Measurements from ENCODE around the gene TBC1D5. TPM values are rescaled to one million over a fixed set of nuclear protein-coding genes. Genes with fewer than 3 reads are reported as not detected.

The TBC1D5 gene
- total RNA-seq, 3 donors from 2014 or later = 70.1 to 109 (median 90.1) TPM

DNA sequence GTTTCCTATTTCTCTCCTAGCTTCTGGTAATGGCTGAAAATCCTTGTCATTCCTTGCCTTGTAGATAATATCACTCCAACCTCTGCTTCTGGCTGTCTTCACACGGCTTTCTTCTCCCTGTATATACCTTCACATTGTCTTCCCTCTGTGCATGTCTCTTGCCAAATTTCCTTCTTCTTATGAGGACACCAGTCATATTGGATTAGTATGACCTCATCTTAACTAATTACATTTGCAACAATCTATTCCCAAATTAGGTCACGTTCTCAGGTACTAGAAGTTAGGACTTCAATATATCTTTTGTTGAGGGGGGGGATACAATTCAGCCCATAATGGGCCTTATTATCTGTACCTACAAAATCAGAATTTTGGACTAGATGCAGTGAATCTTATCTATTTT is 440.3 kb downstream of the TBC1D5 start:
- no peak for DNase-seq (ENCODE audit: low spot score in 2 of 2)
- H3K27me3 ChIP-seq = no peaks in the 10 kb centered on the region

DNA sequence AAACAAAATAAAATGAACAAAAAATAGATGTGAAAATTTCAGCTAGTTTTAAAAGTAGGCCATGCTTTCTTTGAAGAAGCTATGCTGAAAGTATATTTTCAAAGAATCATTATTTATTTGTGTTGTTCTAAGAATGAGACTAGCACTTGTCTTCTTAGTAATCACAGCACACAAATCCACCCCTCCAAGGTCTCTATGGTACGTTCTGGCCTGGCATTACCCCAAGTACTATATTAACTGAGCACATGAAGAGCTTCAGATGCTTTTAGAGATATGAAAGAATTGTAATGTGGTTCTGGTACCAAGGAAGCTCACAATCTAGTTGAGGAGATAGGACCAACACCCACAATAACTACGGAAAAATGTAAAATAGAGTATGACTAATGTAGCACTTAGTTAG is 441.2 kb downstream of the TBC1D5 start:
- H3K9me3 ChIP-seq = no peaks in the 10 kb centered on the region

More for the DNA sequence above, 440.3 kb downstream of the TBC1D5 start:
- no peaks in the 10 kb centered on the region for H3K36me3 ChIP-seq
- no peak for TF ChIP-seq POLR2AphosphoS5 (IDR thresholded peaks at IDR 0.05)
- TF ChIP-seq, protein P1, sequence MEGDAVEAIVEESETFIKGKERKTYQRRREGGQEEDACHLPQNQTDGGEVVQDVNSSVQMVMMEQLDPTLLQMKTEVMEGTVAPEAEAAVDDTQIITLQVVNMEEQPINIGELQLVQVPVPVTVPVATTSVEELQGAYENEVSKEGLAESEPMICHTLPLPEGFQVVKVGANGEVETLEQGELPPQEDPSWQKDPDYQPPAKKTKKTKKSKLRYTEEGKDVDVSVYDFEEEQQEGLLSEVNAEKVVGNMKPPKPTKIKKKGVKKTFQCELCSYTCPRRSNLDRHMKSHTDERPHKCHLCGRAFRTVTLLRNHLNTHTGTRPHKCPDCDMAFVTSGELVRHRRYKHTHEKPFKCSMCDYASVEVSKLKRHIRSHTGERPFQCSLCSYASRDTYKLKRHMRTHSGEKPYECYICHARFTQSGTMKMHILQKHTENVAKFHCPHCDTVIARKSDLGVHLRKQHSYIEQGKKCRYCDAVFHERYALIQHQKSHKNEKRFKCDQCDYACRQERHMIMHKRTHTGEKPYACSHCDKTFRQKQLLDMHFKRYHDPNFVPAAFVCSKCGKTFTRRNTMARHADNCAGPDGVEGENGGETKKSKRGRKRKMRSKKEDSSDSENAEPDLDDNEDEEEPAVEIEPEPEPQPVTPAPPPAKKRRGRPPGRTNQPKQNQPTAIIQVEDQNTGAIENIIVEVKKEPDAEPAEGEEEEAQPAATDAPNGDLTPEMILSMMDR (IDR thresholded peaks at IDR 0.05) = no peak
- TF ChIP-seq POLR2A (IDR thresholded peaks at IDR 0.05) = no peak
- no peaks in the 10 kb centered on the region for H3K4me1 ChIP-seq
- intact Hi-C loops (cut with DNase I; ENCODE audit: low total_unique reads) = no loop called here
- no peaks in the 10 kb centered on the region for H3K9me3 ChIP-seq
- H3K27ac ChIP-seq = no peak overlapping the region
- no peak overlapping the region for H3K4me3 ChIP-seq

DNA sequence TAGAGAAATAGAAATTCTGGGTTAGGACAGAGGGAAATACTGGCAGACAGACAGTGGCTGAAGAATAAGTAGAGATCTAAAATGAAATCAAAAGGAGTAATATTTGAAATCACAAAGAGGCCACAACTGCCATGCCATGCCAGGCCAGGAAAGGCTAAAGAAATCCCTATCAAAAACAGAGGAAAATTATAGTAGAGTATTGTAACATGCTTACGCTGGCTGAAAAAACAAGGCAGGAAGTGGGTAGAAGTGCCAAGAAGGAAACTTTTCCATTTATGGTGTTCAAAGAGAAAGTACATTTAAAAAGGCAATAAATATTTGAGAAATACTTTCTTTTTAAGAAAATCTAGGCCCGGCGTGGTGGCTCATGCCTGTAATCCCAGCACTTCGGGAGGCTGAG is 442.0 kb downstream of the TBC1D5 start:
- TF ChIP-seq POLR2AphosphoS5 (IDR thresholded peaks at IDR 0.05) (no peak), POLR2A (IDR thresholded peaks at IDR 0.05) (no peak)
- TF ChIP-seq, protein P1 (IDR thresholded peaks at IDR 0.05) = no peak
- intact Hi-C loops (cut with DNase I; ENCODE audit: low total_unique reads) = no loop called here
- Histone ChIP-seq H3K36me3 (no peaks in the 10 kb centered on the region), H3K9me3 (no peaks in the 10 kb centered on the region), H3K4me3 (no peak overlapping the region), H3K4me1 (no peaks in the 10 kb centered on the region), H3K27me3 (no peaks in the 10 kb centered on the region), H3K27ac (no peak overlapping the region)
- no peak for DNase-seq (ENCODE audit: low spot score in 2 of 2)

More for the DNA sequence above, 441.2 kb downstream of the TBC1D5 start:
- Histone ChIP-seq H3K36me3 (no peaks in the 10 kb centered on the region), H3K27me3 (no peaks in the 10 kb centered on the region), H3K27ac (no peak overlapping the region), H3K4me1 (no peaks in the 10 kb centered on the region), H3K4me3 (no peak overlapping the region)
- TF ChIP-seq, protein P1 (IDR thresholded peaks at IDR 0.05) = no peak
- no peak for TF ChIP-seq POLR2AphosphoS5 (IDR thresholded peaks at IDR 0.05)
- no peak for TF ChIP-seq POLR2A (IDR thresholded peaks at IDR 0.05)
- DNase-seq (ENCODE audit: low spot score in 2 of 2) = no peak
- intact Hi-C loops (cut with DNase I; ENCODE audit: low total_unique reads) = no loop called here

DNA sequence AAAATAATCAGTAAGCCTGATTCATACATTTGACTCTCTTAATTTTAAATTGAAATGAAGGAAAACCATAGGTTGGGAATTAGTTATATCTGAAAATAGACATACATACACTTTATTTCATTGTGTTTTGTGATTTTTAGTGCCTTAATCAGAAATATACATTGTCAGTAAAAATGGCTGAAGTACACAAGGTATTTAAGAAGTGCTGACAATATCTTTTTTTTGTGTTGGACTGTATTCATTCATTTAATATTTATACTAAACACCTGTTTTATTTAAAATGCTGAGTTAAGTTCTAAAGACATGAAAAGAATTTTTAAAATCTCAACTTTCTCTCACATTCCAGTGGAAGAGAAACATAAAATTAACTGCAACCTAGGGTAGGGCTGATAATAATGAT is 444.4 kb downstream of the TBC1D5 start:
- Histone ChIP-seq H3K9me3 (no peaks in the 10 kb centered on the region), H3K27me3 (no peaks in the 10 kb centered on the region), H3K4me3 (no peak overlapping the region), H3K27ac (no peak overlapping the region), H3K36me3 (no peaks in the 10 kb centered on the region), H3K4me1 (no peaks in the 10 kb centered on the region)
- intact Hi-C loops (cut with DNase I; ENCODE audit: low total_unique reads) = no loop called here
- no peak for TF ChIP-seq POLR2A (IDR thresholded peaks at IDR 0.05)
- TF ChIP-seq, protein P1 (IDR thresholded peaks at IDR 0.05) = no peak
- DNase-seq (ENCODE audit: low spot score in 2 of 2) = no peak

DNA sequence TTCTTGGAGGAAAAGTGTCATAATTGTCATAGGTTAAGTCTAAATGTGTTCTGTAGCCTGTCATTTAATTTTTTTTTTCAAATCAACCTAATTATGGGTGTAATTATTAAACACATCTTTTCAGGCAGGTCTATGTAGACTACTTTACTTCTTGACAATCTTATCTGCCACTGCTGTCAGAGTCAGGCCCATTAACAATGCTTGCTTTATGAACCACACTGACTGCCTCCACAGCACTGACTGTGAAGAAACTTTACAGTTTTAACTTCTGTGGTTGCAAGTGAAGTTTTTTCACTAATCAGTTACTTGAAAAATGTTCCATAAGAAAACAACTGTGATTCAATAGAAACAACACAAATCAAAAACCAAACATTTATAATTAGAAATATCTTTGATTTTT is 449.9 kb downstream of the TBC1D5 start:
- Histone ChIP-seq H3K27ac (no peak overlapping the region), H3K36me3 (no peaks in the 10 kb centered on the region), H3K4me1 (no peaks in the 10 kb centered on the region), H3K9me3 (no peaks in the 10 kb centered on the region), H3K27me3 (no peaks in the 10 kb centered on the region), H3K4me3 (no peak overlapping the region)
- TF ChIP-seq POLR2A (IDR thresholded peaks at IDR 0.05) (no peak), POLR2AphosphoS5 (IDR thresholded peaks at IDR 0.05) (no peak)
- TF ChIP-seq, protein P1 (IDR thresholded peaks at IDR 0.05) = no peak
- intact Hi-C loops (cut with DNase I; ENCODE audit: low total_unique reads) = no loop called here
- DNase-seq (ENCODE audit: low spot score in 2 of 2) = no peak

All from breast epithelium (tissue), 4 donors.